Endothelial cell of umbilical vein (primary cell): ENCODE results near the gene IRF2BP1. TPM values are rescaled to one million over a fixed set of nuclear protein-coding genes. Genes with fewer than 3 reads are reported as not detected.

Experiments used
- BruUV-seq: library from RNA; stranded (reverse); fragments of 400-500 nt; replicated peaks from 2 replicates; lab custom pipeline; 2021; lab: Mats Ljungman, UMichigan
- CTCF ChIA-PET: fragments of 300-600, 350-600 bp; sonication (Branson Sonifier 250); formaldehyde crosslinking; loops from one replicate; lab custom pipeline; 2021; ENCODE audit warnings: antibody characterized with exemption, inconsistent platforms; lab: Charles Lee
- POLR2A ChIA-PET: fragments of 300-600, 350-600 bp; sonication (Branson Sonifier 250); formaldehyde crosslinking; loops from one replicate; lab custom pipeline; 2021; ENCODE audit warnings: antibody characterized with exemption, inconsistent platforms; lab: Charles Lee
- DNase-seq: peaks from one replicate; pipeline ENCODE4 v3.0.0-alpha.2; 2011; ENCODE audit warnings: low read depth, low spot score
- FAIRE-seq: peaks from 2 replicates; lab custom pipeline; 2011; peaks lifted over from hg19 to GRCh38; lab: Jason Lieb, UNC
- H2AFZ ChIP-seq: 2 replicates; pipeline ENCODE4 v1.6.0; 2012; ENCODE audit warnings: low read depth, low read length, control low read depth, inconsistent platforms
- H3K27ac ChIP-seq: 2 replicates; pipeline ENCODE4 v1.5.1; 2011; ENCODE audit warnings: low read depth, mild to moderate bottlenecking, control low read depth, low read length, moderate library complexity; ENCODE audit not compliant: insufficient read depth
- H3K27me3 ChIP-seq, 2 experiments: 2 replicates each; pipeline versions ENCODE4 v1.6.0 to v1.6.1; 2011; ENCODE audit warnings: low read length in 2 of 2, mixed read lengths in 1 of 2; ENCODE audit not compliant: control insufficient read depth in 2 of 2, insufficient read depth in 2 of 2
- H3K36me3 ChIP-seq, 2 experiments: 2 replicates in 1 of 2; 3 replicates in 1 of 2; pipeline ENCODE4 v1.5.1; 2011; ENCODE audit warnings: low read length in 2 of 2, mild to moderate bottlenecking in 1 of 2, moderate library complexity in 1 of 2; ENCODE audit not compliant: control insufficient read depth in 2 of 2, insufficient read depth in 2 of 2; ENCODE audit errors: extremely low read depth in 1 of 2
- H3K4me1 ChIP-seq: 3 replicates; pipeline ENCODE4 v1.5.1; 2011; ENCODE audit warnings: mild to moderate bottlenecking, low read length; ENCODE audit not compliant: control insufficient read depth, insufficient read depth; ENCODE audit errors: extremely low read depth
- H3K4me2 ChIP-seq: 2 replicates; pipeline ENCODE4 v1.6.1; 2011; ENCODE audit warnings: low read length, control low read depth, mixed read lengths; ENCODE audit not compliant: insufficient read depth
- H3K4me3 ChIP-seq, 3 experiments: fragments of 200-600 bp in 1 of 3; sonication (generic), shearing (Covaris generic) in 1 of 3; replicated peaks in 1 of 3; 2 replicates each; pipeline ENCODE4 v1.5.1; 2011 to 2016; ENCODE audit warnings: control low read depth in 3 of 3, low read length in 3 of 3, mild to moderate bottlenecking in 2 of 3, inconsistent platforms in 1 of 3, low read depth in 1 of 3, moderate library complexity in 1 of 3; ENCODE audit not compliant: insufficient read depth in 1 of 3
- H3K79me2 ChIP-seq: 2 replicates; pipeline ENCODE4 v1.6.0; 2012; ENCODE audit warnings: low read length, inconsistent platforms; ENCODE audit not compliant: control insufficient read depth, insufficient read depth
- H3K9ac ChIP-seq: replicated peaks from 2 replicates; pipeline ENCODE3; 2011; ENCODE audit warnings: low read length, control low read depth; ENCODE audit not compliant: insufficient read depth; ENCODE audit errors: extremely low read depth
- H3K9me1 ChIP-seq: replicated peaks from 3 replicates; pipeline ENCODE4 v1.6.0; 2011; ENCODE audit warnings: mild to moderate bottlenecking, low read length; ENCODE audit not compliant: control insufficient read depth, insufficient read depth; ENCODE audit errors: extremely low read depth
- H3K9me3 ChIP-seq: replicated peaks from 2 replicates; pipeline ENCODE4 v1.5.1; 2012; ENCODE audit warnings: low read length, inconsistent platforms; ENCODE audit not compliant: control insufficient read depth, insufficient read depth
- H4K20me1 ChIP-seq: replicated peaks from 2 replicates; pipeline ENCODE3; 2011; ENCODE audit warnings: mild to moderate bottlenecking, low read length; ENCODE audit not compliant: control insufficient read depth, insufficient read depth; ENCODE audit errors: extremely low read depth
- CTCF ChIP-seq, 2 donors: IDR thresholded peaks; 1 replicate in 1 of 2; 2 replicates in 1 of 2; pipeline ENCODE4 v1.5.1; 2011; ENCODE audit warnings: low read length in 2 of 2, mild to moderate bottlenecking in 2 of 2, moderate library complexity in 2 of 2, control low read depth in 1 of 2, inconsistent platforms in 1 of 2, low read depth in 1 of 2; ENCODE audit not compliant: insufficient read depth in 1 of 2; ENCODE audit errors: extremely low read depth in 1 of 2
- EZH2 ChIP-seq: IDR thresholded peaks from 2 replicates; pipeline ENCODE4 v1.6.1; 2012; ENCODE audit warnings: borderline replicate concordance, low read depth, mild to moderate bottlenecking, moderate library complexity, low read length, inconsistent platforms; ENCODE audit not compliant: severe bottlenecking
- FOS ChIP-seq: IDR thresholded peaks from 2 replicates; pipeline ENCODE4 v1.6.1; 2011; ENCODE audit warnings: mild to moderate bottlenecking, low read length, moderate library complexity, borderline replicate concordance; ENCODE audit not compliant: insufficient read depth
- GATA2 ChIP-seq: IDR thresholded peaks from 2 replicates; pipeline ENCODE4 v1.7.0; 2011; ENCODE audit warnings: low read depth, mild to moderate bottlenecking, moderate library complexity, mixed read lengths, low read length; ENCODE audit not compliant: insufficient read length, insufficient read depth
- MAX ChIP-seq: IDR thresholded peaks from 2 replicates; pipeline ENCODE4 v1.6.1; 2011; ENCODE audit not compliant: insufficient read depth, insufficient read length
- MYC ChIP-seq: IDR thresholded peaks from one replicate; pipeline ENCODE4 v1.6.1; 2011; ENCODE audit warnings: mild to moderate bottlenecking, low read depth, low read length
- POLR2AphosphoS5 ChIP-seq: IDR thresholded peaks from 2 replicates; pipeline ENCODE4 v1.6.1; 2012; ENCODE audit warnings: low read depth, mild to moderate bottlenecking, control low read depth, low read length, moderate library complexity; ENCODE audit not compliant: insufficient read depth
- dilution Hi-C: fragments of 300-500 bp; cut with MboI; formaldehyde crosslinking; loops from one replicate; pipeline ENCODE4 v1.15.0; 2019; ENCODE audit warnings: low sequenced_read_pairs; ENCODE audit not compliant: extremely low pct_ligation_motif_present
- intact Hi-C: fragments of 100-400 bp; cut with micrococcal nuclease; formaldehyde crosslinking; loops from one replicate; pipeline ENCODE4 v1.10.0; 2022
- polyA plus RNA-seq, 4 experiments: library from polyadenylated mRNA; depleted of rRNA in 3 of 4; stranded (reverse) in 3 of 4; unstranded in 1 of 4; fragments of >200 nt; gene quantifications; 2 replicates each; pipeline versions ENCODE4 v1.2.1 to v1.2.3, GENCODE V29; 2011 to 2012; ENCODE audit warnings: missing spikeins in 1 of 4
- total RNA-seq: library from RNA; stranded (reverse); gene quantifications from 2 replicates; pipeline ENCODE4 v1.2.3, GENCODE V29; 2021

IRF2BP1 gene
- total and polyA plus RNA-seq, 2 donors (not counting 3 experiments of a cell fraction or from before 2014, with no cell fraction given): 12.3 to 17.5 TPM

- no peaks in the 10 kb centered on the region for H4K20me1 ChIP-seq
- H3K4me1 ChIP-seq: peaks cover 6% of the 10 kb centered on the region
- H3K9me1 ChIP-seq: no peaks in the 10 kb centered on the region
- no peaks in the 10 kb centered on the region for H3K27me3 ChIP-seq
- BruUV-seq: no TSS peak
- H3K27ac ChIP-seq: no peak overlapping the region
- H3K9ac ChIP-seq: no peak overlapping the region
- no peaks in the 10 kb centered on the region for H3K79me2 ChIP-seq
- intact Hi-C loops (no loop called here), dilution Hi-C loops (no loop called here)
- ChIA-PET POLR2A (interaction anchor here (0.6 kb wide), 1 partner anchor 54 kb away, joined by 6 read pairs; no protein-coding TSS in a partner anchor), CTCF (no interaction called here)
- DNase-seq (no peak), FAIRE-seq (peak; percentile 57)
- no peak overlapping the region for H2AFZ ChIP-seq
- H3K4me3 ChIP-seq: no peak overlapping the region
- no peak for TF ChIP-seq GATA2
- TF ChIP-seq MAX: no peak
- TF ChIP-seq MYC: no peak
- TF ChIP-seq CTCF (IDR thresholded peaks at IDR 0.05; ENCODE audit: extremely low read depth in 1 of 2, insufficient read depth in 1 of 2, low read depth in 1 of 2, low read length in 2 of 2): peak in 1 of 2 donors; percentile 21
- TF ChIP-seq EZH2: no peak
- no peak for TF ChIP-seq POLR2AphosphoS5
- no peak for TF ChIP-seq FOS
- no peak overlapping the region for H3K4me2 ChIP-seq
- H3K9me3 ChIP-seq: no peaks in the 10 kb centered on the region
- H3K36me3 ChIP-seq: no peaks in the 10 kb centered on the region
These were observed 45.1 kb upstream of the IRF2BP1 start for GRCh38 chr19:45931055-45931454.
